HUDEP-2 (cell line): ENCODE measurements around the gene C9orf72.

Experiments
- DNase-seq, 76 experiments: peaks; one replicate each; lab custom pipeline; 2025; ENCODE audit not compliant: unreplicated experiment in 76 of 76; lab: John Stamatoyannopoulos, UW

The C9orf72 gene

DNA sequence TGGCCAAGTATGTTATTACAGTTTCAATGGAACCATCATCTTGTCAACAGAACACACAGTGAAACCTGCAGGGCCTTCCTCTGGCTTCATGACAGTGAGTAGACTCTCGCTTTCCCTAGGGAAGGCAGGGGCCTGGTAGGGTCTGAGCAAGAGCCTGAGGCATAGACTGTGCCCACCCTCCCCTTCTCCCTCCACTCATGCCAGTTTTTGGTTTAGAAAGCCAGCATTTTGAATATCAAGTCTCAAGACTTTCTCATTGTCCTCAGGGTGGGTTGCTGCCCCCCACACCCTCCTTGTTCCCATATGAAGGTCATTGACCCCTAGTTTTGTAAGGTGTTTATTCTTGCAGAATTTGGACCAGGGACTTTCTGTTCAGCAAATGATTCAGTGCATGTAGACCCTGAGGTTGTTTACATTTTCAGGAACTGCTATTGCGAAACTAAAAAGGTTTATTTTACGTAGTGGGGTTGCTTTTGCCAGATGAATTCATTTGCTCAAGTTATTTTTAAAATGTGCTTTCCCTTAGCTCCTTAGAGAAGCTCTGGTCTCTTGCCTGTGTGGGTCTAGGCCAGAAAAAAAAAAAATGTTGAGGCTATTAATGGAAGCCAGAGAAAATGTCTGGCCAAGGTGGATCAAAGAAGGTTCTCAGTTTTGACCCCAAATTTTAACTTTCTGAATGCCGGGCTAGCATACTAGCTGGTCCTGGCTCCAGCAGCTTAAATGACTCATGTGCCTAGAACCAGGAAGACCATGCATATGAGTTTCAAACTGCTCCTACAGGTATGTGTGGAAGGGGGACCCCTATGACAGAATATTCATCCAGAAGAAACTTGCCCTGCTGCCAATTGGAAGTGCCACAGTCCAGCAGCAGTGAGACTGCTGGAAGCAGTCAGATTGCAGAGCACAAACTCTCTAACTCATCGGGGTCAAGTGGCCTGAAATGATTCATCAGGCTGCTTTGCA is 33.5 kb downstream of the C9orf72 start:
- DNase-seq = no peak

DNA sequence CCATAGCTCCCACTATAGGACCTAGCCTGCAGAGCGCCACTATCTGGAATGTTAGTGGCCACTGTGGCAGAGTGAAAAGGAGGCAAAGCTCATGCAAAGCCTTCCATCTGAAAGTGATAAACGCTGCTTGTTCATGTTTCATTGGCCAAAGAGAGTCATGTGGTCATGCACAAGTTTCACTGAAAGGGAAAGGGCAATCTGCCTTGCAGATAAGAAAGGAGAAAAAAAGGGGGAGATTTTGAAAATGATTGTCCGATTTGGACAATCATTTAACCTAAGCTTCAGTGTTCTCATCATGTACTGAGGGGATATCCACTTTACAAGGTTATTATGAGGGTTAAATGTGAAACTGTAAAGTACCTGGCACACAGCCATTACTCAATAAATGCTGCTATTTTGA is 34.6 kb downstream of the C9orf72 start:
- no peak for DNase-seq

DNA sequence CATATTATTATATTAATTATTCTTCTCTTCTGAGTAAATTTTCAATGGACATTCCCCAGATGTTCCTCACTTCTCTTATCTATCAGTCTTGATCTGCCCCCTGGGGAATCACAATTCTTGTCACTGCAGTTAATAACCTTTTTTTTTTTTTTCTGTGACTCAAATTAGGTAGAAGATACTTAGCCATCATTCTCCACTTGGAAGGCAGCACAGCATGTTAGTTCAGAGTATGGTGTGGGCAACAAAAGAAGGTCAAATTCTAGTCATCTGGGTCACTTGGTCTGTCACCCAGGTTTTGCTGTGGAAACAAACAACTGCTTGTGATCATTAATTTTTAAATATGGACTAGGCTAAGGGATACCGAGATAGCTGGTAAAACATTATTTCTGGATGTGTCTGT is 35.5 kb downstream of the C9orf72 start:
- no peak for DNase-seq

DNA sequence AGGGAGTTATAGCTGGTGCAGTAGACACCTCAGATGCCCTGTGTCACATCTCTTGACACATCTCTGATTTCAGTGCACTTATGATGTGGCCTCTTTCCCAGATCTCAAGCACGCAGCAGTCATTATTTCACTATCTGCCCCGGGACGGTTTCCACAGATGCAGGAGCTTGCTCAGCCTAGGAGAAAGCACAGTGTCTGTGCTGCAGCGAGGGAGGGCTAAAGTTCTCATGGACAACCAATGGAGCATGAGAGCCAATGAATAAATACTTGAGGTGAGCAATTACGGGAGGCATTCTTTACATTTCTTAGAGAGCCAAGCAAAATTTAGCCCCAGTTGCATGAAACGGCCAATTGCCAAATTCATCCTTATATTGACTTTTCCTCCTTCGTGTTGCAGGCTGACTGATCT is 36.2 kb downstream of the C9orf72 start:
- no peak for DNase-seq

DNA sequence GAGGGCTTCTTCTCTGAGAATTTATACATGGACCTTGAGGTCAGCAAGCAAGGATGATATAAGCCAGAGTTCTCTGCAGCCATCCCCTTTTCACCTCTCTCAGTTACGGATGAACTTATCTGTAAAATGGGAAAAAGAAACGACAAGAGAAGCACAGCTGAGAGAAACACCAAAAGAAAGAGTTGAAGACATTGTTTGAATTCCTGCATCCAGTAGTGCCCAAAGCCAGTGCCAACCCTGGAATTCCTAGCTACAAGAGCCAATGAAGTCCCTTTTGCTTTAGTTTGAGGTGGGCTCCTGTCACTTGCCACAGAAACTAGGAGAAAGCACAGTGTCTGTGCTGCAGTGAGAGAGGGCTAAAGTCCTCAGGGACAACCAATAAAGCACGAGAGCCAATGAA is 37.1 kb downstream of the C9orf72 start:
- no peak for DNase-seq

DNA sequence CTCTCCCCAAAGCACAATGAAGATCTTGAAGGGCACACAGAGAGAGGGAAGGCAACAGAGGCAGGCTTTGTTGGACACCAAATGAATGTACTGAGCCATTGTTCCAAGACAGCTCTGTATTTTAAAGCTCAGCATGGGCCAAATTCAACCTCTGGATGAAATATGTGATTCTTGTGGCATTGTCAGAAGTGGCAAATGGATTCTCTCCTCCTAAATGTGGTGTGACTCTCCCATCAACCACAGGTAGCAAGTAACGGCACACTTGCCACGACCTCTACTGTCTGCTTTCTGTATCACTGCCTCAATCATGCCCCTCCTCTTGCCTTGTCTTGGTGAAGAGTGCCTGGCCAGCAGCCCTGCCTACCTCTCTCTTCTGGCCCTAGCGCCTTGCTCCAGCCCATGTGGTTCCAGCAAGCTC is 37.6 kb downstream of the C9orf72 start:
- peak in 32 of 76 experiments; percentile 1 to 76 (median 32) for DNase-seq

DNA sequence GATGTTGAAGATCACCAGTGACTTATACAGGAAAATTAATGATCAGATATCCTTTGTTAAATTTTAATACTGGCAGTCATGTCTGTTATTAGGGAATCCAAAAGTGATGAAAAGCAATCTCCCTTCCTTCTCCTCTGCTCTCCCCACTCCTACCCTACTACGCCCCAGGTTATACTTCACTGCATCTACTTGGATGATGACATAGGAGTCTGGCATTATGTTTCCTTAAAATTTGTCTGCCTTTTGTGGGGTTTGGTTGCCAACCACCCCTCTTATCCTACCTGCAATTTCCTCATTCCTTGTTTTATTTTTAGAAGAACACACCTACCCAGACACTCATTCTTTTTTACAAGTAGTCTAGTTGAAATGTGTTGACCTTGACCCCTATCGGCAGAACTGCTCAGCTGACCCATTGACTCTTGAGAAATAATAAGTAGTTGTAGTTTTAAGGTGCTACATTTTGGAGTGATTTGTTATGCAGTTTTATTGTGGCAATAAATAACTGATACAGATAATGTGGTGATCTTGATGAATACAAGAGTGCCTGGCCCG is 38.5 kb downstream of the C9orf72 start:
- no peak for DNase-seq

DNA sequence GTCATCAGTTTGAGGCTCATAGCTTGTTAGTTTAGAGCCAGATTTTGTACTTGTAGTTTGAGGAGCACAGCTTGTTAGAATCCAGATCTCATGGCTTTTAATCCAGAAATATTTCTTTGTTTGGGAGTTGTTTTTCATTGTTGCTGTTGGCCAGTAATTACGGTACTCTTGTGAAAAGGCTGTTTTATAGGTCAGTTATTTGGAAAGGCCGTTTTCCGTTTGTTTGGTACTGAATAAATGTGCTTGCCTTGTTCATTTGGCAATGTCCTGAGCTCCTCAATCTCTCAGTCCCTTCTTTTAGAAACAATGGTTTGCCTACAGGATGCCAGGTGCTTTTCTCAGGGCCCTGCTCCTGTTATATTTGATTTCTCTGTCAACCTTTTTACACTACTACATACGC is 39.1 kb downstream of the C9orf72 start:
- no peak for DNase-seq

DNA sequence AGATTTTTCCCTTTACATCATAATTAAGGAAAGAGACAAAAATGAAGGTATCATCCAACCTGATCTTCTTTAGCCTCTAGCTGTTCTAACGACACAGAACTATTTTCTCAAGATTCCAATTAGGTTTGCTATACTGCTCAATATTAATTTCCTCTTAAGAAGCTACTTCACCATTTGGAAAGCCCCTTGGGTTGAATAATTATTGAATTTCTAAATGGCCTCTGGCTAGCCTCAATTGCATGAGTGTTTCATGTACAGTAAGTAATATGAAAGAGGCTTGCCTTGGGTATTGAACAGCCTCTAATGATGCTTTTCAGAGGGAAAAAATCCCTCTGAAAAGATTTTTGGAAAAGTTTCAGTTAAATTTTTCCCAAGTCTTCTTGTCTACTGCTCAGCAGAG is 40.0 kb downstream of the C9orf72 start:
- no peak for DNase-seq

DNA sequence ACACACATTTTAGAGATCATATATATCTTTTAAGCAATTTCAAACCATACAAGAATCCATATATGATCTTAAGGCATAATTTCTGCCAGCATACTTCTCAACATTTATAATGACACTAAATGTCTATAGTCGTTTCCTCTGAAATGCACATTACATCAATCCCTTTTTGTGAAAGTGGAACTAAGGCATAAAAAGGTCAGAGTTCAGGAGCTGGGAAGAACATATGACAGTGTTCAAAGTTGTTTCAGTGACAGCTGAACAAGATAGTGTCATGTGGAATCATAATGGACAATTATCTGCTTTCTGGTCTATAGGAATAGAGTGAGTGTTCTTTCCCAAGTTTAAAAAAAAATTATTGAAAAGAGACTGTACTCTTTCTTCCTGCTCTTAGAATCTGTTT is 41.2 kb downstream of the C9orf72 start:
- DNase-seq = no peak

DNA sequence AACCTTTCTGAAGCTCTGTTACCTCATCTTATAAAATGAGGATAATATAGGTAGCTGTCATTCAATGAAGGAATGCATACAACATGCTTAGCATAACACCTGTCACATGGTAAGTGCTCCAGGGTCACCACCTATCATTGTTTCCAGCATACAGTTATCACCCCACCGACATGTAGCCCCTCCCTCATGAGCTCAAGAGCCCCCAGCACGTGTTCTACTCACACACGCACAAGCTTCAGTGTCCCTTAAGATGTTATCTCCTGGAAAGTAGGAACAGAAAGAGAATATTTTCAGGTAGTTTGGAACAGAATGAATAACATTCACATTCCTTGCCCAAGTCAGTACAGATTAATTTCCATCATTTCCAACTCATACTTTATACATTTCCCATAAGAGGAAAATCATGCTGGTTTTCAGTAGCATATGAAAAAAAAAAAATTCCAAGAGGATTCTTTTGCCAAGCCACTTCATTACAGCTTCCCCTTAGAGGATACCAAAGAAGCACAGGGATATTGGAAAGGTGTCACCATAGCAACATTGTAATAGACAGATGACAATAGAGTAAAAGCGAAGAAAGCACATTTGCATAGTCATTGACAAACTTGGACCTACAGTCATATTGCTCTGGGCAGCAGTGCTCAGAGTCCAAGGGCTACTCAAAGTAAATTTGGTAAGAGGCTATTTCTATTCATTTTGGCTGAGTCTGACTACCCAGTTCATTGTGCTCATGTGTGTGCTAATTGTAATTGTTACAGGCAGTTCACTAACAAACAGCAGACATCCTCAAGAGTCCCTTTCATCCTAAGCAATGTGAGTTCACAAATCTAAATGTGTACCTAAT is 42.1 kb downstream of the C9orf72 start:
- DNase-seq = peak in 1 of 76 experiments; percentile 13

DNA sequence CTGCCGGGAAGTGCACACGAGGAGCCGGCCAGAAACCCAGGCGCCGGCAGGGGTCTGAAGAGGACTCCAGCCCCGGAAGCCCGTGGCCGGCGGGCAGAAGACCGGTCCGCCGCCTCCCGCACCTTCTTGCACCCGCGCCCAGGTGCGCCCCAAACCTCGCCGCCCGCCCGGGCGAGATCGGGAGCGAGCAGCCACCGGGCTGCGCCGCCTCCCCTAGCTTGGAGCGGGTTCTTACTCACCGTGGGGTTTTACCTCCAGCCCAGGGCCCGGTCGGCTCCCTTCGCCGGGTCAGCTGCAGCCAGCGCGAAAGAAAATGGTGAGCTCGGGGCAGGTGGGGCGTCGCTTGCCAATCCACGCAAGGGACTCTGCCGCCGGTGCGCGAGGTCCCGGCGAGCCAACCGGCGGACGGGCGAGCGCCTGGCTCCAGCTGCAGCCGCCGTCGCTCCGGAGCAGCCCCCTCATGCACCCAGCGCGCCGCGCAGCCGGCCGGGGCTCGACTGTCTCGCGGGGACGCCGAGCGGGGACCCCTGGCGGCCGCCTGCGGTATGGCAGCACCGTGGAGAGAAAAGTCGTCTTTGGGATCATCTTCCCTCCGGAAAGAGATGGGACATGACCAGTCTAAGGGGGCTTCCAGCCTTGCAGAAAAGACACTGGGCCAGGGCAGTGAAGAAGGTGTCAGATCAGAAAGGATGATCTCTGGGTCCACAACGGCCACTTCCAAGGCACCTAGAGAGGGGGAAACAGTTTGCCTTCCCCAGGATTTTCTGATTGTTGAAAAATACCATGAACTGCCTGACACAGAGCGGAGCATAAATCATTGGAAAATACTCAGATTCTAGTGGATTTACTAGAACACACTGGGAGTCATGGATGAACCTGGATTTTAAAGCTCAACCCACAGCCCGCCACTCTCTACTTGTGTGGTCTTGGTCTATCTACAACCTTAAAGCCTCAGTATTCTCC is 43.7 kb downstream of the C9orf72 start, which contains the start of gene MOB3B:
Gene MOB3B, minus strand, starts transcription at position 499 of the 963 bp plus-strand sequence. CDS start 74,264 bp downstream, outside the sequence.
- peak in 71 of 76 experiments; percentile 7 to 83 (median 63) for DNase-seq

DNA sequence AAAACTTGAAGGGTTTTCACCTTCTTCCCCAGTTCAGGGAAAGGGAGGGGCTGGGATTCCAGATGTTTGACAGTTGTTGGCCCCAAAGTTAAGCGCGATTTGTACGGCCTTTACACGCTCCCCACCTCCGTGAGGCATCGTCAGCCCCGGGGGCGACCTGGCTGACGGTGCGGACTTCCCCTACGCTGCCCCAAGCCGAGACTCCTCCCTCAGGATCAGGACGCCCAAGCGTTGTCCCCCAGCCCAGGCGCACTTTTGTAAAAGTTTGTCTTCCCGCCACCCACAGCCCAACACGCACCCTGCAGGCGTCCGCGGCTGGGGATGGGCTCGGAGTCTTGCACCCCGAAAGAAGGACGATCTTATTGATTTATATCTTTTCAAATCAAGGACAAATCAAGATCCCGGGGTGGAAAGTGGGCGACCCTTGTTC is 44.4 kb downstream of the C9orf72 start:
- peak in 60 of 76 experiments; percentile 4 to 57 (median 36) for DNase-seq

DNA sequence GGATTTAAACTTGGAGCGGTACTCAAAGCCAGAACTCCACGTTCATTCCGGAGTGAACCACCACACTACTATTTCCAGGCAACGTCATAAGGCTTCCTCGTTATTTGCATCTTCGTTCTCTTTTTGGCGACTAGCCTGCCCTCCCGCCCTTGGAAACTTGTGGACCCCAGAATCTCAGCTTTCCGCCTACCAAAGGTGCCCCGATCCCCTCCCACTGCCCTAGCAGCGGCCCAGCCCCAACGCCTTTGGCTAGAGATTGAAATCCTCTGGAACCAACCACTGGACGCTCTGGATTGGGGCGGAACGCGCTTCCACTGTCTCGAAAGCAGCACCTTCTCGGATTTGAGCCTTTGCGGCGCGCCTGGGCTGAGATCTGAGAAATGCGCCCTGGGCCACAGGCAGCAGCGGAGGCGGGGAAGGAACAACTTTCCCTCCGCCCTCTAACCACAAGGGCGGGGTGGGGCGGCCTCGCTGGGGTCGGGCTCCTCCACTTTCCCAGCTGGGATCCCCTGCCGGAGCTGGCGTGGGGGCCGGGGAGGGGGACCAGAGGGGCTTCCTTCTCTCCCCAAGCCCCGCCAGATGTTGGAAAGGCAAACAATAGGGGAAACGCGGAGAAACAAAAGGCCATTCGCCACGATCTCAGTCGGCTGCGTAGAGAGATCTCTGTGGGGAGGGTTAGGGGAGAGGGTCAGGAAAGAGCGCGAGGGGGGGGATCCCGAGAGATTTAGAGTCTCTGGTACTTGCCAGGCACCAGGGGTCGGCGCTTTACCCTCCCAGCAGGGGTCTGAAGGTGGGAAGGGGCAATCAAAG is 45.0 kb downstream of the C9orf72 start:
- peak in 69 of 76 experiments; percentile 11 to 79 (median 57) for DNase-seq

DNA sequence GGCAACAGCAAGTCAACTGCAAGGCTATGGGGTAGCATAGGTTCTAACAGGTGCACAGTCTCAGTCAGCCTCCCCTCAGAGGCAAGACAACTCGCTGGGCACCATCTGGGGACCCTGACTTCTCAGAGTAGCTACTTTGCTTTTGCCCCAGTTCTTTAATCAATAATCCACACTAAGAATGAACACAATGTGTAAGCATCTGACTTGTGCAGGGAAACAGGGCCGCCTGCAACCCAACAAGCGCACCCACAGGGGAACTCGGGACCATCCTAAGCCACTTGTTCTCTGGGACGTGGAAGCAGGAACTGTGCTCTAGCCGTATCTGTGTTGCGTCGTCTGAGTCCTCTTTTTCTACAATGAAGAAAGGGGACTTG is 45.6 kb downstream of the C9orf72 start:
- DNase-seq = no peak

DNA sequence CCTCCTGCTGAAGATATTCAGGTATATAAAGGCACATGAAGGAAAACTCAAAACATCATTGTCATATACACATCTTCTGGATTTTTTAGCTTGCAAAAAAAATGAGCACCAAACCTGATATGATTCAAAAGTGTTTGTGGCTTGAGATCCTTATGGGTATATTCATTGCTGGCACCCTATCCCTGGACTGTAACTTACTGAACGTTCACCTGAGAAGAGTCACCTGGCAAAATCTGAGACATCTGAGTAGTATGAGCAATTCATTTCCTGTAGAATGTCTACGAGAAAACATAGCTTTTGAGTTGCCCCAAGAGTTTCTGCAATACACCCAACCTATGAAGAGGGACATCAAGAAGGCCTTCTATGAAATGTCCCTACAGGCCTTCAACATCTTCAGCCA is 49.0 kb downstream of the C9orf72 start, which contains the start of gene IFNK:
Gene IFNK, plus strand, starts transcription at position 55 of the 400 bp plus-strand sequence. Its CDS starts 47 bp downstream, at position 102.
- DNase-seq = no peak

DNA sequence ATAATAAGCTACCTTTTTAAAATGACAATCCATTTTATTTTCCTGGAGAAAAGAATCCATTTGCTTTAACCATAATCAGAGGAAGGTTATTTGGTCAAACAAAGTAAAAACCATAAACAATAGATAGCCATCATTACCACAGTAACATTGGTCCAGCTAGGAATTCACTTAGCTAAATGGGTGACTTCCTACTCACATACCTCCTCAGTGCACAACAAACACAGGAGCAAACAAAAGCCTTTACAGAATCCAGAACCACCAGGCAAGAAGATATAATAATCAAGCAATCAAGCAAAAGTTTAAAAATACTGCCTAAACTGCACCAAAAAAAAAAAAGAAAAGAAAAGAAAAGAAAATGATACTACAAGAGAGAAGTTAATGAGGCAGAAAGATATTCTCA is 50.1 kb downstream of the C9orf72 start:
- no peak for DNase-seq

DNA sequence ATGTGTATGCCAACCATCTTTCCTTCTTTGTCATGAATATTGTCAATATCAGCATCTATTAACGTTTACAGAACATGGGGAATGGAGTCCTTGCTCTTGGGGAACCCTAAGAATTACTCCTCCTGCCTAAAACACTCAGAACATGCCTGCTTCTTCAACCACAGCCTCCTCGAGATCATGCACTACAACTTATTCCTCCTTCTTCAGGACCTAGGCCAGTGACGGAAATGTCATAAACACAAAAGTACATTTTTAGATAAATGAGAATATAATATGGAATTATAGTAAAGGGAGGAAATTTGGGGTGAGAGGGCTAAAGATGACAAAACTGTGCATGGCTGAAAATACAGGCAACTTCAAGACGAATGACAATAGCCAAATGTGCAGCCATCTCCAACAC is 52.3 kb downstream of the C9orf72 start:
- DNase-seq = no peak
